H1 (cell line): ENCODE data around the gene PPARA. TPM values are rescaled to one million over a fixed set of nuclear protein-coding genes. Genes with fewer than 3 reads are reported as not detected.

Experiments used
- EGR1 ChIP-seq: IDR thresholded peaks from 2 replicates; pipeline ENCODE4 v1.6.1; 2011; ENCODE audit warnings: low read depth, low read length, borderline replicate concordance
- polyA plus RNA-seq, 7 experiments: library from polyadenylated mRNA; depleted of rRNA in 3 of 7; stranded (reverse) in 5 of 7; unstranded in 2 of 7; fragments of >200 nt in 5 of 7; fragments of 200-250 nt in 2 of 7; gene quantifications; 1 replicate in 5 of 7; 2 replicates in 1 of 7; 4 replicates in 1 of 7; pipeline versions ENCODE4 v1.2.1 to v1.2.3, GENCODE V29; 2011 to 2013; ENCODE audit warnings: missing spikeins in 2 of 7, mixed read lengths in 2 of 7
- total RNA-seq: library from RNA; stranded (reverse); fragmentation: NEBNext Ultra II Directional; extraction: Animal tissue kit (Norgen Biotek cat#: 25700); gene quantifications from 2 replicates; pipeline ENCODE4 v1.2.1, GENCODE V29; 2021
- TF ChIP-seq, protein P1 (sequence below): fragments of 300-600 bp; sonication (generic); IDR thresholded peaks from 2 replicates; pipeline ENCODE4 v1.7.1; 2012; ENCODE audit warnings: low read length, moderate library complexity, mild to moderate bottlenecking, inconsistent platforms; ENCODE audit not compliant: insufficient replicate concordance

PPARA gene
- total and polyA plus RNA-seq, 2 of the 8 experiments (the other 6 are each of a cell fraction or from before 2014, with no cell fraction given), result 3.1 to 8.2 TPM

DNA sequence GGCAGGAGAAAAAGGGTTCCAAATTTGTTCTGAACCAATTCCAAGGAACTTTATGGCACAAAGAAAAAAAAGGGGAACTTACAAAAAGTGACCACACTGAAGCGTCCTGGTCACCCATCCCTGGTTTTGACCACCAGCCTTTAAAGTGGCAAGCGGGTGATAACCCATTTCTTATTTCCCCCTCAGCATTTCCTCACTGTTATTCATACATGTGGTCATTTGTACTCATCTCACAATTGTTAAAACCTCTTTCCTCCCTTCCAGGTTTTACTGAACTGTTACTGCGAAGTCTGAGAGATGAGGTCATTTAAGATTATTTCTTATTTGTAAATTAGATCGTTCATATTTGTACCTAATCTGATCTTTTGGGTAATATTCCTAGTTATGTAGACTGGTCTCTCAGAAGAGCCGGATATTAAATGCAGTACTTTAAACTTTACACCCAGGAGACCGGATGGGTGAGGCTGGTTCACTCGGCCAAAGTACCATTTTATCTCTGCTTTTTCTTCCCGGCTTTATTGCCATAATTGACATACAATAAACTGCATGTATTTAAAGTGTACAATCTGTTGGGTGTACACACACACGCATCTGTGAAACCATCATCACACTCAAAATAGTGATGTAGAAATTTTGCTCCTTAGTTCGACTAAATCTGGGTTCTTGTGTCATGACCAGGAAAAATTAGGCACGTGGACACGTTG, 52.7 kb downstream of the PPARA start (continued):
- TF ChIP-seq, protein P1, sequence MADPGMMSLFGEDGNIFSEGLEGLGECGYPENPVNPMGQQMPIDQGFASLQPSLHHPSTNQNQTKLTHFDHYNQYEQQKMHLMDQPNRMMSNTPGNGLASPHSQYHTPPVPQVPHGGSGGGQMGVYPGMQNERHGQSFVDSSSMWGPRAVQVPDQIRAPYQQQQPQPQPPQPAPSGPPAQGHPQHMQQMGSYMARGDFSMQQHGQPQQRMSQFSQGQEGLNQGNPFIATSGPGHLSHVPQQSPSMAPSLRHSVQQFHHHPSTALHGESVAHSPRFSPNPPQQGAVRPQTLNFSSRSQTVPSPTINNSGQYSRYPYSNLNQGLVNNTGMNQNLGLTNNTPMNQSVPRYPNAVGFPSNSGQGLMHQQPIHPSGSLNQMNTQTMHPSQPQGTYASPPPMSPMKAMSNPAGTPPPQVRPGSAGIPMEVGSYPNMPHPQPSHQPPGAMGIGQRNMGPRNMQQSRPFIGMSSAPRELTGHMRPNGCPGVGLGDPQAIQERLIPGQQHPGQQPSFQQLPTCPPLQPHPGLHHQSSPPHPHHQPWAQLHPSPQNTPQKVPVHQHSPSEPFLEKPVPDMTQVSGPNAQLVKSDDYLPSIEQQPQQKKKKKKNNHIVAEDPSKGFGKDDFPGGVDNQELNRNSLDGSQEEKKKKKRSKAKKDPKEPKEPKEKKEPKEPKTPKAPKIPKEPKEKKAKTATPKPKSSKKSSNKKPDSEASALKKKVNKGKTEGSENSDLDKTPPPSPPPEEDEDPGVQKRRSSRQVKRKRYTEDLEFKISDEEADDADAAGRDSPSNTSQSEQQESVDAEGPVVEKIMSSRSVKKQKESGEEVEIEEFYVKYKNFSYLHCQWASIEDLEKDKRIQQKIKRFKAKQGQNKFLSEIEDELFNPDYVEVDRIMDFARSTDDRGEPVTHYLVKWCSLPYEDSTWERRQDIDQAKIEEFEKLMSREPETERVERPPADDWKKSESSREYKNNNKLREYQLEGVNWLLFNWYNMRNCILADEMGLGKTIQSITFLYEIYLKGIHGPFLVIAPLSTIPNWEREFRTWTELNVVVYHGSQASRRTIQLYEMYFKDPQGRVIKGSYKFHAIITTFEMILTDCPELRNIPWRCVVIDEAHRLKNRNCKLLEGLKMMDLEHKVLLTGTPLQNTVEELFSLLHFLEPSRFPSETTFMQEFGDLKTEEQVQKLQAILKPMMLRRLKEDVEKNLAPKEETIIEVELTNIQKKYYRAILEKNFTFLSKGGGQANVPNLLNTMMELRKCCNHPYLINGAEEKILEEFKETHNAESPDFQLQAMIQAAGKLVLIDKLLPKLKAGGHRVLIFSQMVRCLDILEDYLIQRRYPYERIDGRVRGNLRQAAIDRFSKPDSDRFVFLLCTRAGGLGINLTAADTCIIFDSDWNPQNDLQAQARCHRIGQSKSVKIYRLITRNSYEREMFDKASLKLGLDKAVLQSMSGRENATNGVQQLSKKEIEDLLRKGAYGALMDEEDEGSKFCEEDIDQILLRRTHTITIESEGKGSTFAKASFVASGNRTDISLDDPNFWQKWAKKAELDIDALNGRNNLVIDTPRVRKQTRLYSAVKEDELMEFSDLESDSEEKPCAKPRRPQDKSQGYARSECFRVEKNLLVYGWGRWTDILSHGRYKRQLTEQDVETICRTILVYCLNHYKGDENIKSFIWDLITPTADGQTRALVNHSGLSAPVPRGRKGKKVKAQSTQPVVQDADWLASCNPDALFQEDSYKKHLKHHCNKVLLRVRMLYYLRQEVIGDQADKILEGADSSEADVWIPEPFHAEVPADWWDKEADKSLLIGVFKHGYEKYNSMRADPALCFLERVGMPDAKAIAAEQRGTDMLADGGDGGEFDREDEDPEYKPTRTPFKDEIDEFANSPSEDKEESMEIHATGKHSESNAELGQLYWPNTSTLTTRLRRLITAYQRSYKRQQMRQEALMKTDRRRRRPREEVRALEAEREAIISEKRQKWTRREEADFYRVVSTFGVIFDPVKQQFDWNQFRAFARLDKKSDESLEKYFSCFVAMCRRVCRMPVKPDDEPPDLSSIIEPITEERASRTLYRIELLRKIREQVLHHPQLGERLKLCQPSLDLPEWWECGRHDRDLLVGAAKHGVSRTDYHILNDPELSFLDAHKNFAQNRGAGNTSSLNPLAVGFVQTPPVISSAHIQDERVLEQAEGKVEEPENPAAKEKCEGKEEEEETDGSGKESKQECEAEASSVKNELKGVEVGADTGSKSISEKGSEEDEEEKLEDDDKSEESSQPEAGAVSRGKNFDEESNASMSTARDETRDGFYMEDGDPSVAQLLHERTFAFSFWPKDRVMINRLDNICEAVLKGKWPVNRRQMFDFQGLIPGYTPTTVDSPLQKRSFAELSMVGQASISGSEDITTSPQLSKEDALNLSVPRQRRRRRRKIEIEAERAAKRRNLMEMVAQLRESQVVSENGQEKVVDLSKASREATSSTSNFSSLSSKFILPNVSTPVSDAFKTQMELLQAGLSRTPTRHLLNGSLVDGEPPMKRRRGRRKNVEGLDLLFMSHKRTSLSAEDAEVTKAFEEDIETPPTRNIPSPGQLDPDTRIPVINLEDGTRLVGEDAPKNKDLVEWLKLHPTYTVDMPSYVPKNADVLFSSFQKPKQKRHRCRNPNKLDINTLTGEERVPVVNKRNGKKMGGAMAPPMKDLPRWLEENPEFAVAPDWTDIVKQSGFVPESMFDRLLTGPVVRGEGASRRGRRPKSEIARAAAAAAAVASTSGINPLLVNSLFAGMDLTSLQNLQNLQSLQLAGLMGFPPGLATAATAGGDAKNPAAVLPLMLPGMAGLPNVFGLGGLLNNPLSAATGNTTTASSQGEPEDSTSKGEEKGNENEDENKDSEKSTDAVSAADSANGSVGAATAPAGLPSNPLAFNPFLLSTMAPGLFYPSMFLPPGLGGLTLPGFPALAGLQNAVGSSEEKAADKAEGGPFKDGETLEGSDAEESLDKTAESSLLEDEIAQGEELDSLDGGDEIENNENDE, result no peak
- no peak for TF ChIP-seq EGR1
